GM15510 (cell line): ENCODE results near the gene ATG9B.

Experiments used
- POLR2A ChIP-seq: IDR thresholded peaks from 3 replicates; pipeline ENCODE4 v1.6.1; 2011; ENCODE audit warnings: borderline replicate concordance; ENCODE audit not compliant: insufficient read length; ENCODE audit errors: extremely low read depth

Gene ATG9B

GRCh38 chr7:150974468-150975391, 49.6 kb downstream of the ATG9B start:
- TF ChIP-seq POLR2A: peak; percentile 56

GRCh38 chr7:150973571-150974451, 50.5 kb downstream of the ATG9B start:
- TF ChIP-seq POLR2A: no peak

- no peak for TF ChIP-seq POLR2A
These were observed 51.6 kb downstream of the ATG9B start for GRCh38 chr7:150972741-150973140.

GRCh38 chr7:150972023-150972468, 52.2 kb downstream of the ATG9B start:
- no peak for TF ChIP-seq POLR2A

- TF ChIP-seq POLR2A: no peak
These were observed 52.9 kb downstream of the ATG9B start for GRCh38 chr7:150971242-150972022.

- no peak for TF ChIP-seq POLR2A
These were observed 53.9 kb downstream of the ATG9B start for GRCh38 chr7:150970424-150970823.

GRCh38 chr7:150969475-150969874, 54.8 kb downstream of the ATG9B start:
- TF ChIP-seq POLR2A: no peak

GRCh38 chr7:150968734-150969372, 55.4 kb downstream of the ATG9B start:
- TF ChIP-seq POLR2A: no peak

GRCh38 chr7:150968056-150968733, 56.1 kb downstream of the ATG9B start:
- no peak for TF ChIP-seq POLR2A

- TF ChIP-seq POLR2A: no peak
These were observed 56.9 kb downstream of the ATG9B start for GRCh38 chr7:150967349-150967748.

GRCh38 chr7:150966002-150966401, 58.3 kb downstream of the ATG9B start:
- no peak for TF ChIP-seq POLR2A

GRCh38 chr7:150965273-150965830, 58.9 kb downstream of the ATG9B start:
- TF ChIP-seq POLR2A: no peak
